Testis (tissue), 2 donors: Measurements from ENCODE around the gene HBD.

Experiments used
- POLR2A ChIP-seq: fragments of 450-650 bp; IDR thresholded peaks from one replicate; pipeline ENCODE4 v1.6.1; 2017; ENCODE audit warnings: antibody characterized with exemption, mild to moderate bottlenecking, moderate library complexity
- TF ChIP-seq, protein P1 (sequence below), 3 experiments: fragments of 450-650 bp in 2 of 3; fragments of 200-600 bp in 1 of 3; sonication (generic) in 1 of 3; IDR thresholded peaks; one replicate each; pipeline ENCODE4 v1.5.1; 2016 to 2019; ENCODE audit warnings: antibody characterized with exemption in 3 of 3, mild to moderate bottlenecking in 2 of 3, moderate library complexity in 1 of 3

DNA sequence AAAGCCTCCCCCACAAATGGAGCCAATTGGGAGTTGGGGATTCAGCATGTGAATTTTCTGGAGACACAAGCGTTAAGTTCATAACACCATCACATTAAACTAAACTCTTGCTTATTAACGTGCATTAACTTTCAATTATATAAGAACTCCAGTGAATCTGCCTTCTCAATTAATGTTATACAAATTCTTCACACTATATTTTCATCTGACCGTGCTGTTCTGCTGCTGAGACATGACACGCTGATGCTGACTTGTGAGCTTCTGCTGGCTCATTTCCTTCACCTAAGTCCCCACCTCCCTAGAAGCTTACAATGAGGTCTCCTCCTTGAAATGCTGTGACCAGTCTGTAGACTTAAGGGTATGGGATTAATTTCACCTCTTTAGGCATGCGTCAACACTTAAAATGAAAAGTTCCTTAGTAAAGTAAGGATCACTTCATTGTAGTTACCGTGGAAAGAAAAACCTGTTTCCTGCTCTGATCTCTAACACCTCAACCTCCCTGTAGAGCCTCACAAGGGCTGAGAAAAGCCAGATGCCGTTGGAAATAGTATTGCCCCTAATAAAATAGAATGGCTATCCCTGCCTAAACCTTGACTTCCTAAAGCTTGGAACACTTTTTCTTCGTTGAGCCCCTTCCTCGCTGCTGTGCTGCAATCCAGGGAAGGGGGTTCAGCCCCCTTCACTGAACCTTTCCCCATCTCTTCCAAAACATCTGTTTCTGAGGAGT, 18.1 kb upstream of the HBD start:
- TF ChIP-seq, protein P1, sequence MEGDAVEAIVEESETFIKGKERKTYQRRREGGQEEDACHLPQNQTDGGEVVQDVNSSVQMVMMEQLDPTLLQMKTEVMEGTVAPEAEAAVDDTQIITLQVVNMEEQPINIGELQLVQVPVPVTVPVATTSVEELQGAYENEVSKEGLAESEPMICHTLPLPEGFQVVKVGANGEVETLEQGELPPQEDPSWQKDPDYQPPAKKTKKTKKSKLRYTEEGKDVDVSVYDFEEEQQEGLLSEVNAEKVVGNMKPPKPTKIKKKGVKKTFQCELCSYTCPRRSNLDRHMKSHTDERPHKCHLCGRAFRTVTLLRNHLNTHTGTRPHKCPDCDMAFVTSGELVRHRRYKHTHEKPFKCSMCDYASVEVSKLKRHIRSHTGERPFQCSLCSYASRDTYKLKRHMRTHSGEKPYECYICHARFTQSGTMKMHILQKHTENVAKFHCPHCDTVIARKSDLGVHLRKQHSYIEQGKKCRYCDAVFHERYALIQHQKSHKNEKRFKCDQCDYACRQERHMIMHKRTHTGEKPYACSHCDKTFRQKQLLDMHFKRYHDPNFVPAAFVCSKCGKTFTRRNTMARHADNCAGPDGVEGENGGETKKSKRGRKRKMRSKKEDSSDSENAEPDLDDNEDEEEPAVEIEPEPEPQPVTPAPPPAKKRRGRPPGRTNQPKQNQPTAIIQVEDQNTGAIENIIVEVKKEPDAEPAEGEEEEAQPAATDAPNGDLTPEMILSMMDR (IDR thresholded peaks at IDR 0.05) = no peak
- TF ChIP-seq POLR2A = no peak
